ENCODE data around the gene RSPH9.

RSPH9 gene

GRCh38 chr6:43667245-43668150 is 22.7 kb downstream of the RSPH9 start:
- Histone ChIP-seq H2BK12ac (ENCODE audit: low read length) (no peak overlapping the region), H3K14ac (ENCODE audit: low read length) (no peak overlapping the region), H4K91ac (ENCODE audit: low read depth, low read length) (no peak overlapping the region), H2BK120ac (ENCODE audit: insufficient read depth, low read length, poor library complexity) (no peak overlapping the region), H3K4me3 (ENCODE audit: low read depth, low read length) (no peak overlapping the region), H2AFZ (ENCODE audit: insufficient read depth, low read length, poor library complexity) (no peak overlapping the region), H3K18ac (ENCODE audit: low read length) (no peak overlapping the region), H3K4me1 (ENCODE audit: control insufficient read depth in 1 of 2, insufficient read depth in 2 of 2, low read length in 2 of 2) (peaks cover 29% of the 10 kb centered on the region in 2 experiments), H2AK5ac (ENCODE audit: low read length) (no peak overlapping the region), H3K23ac (ENCODE audit: low read length) (no peak overlapping the region), H3K4ac (ENCODE audit: low read depth, low read length) (no peak overlapping the region), H3K9ac (ENCODE audit: low read length) (no peak overlapping the region), H3K27me3 (ENCODE audit: insufficient read depth, low read length) (no peaks in the 10 kb centered on the region), H2BK5ac (ENCODE audit: low read depth, low read length, poor library complexity) (no peak overlapping the region), H3K27ac (ENCODE audit: low read depth, low read length) (no peak overlapping the region), H4K12ac (ENCODE audit: low read depth, low read length) (no peak overlapping the region), H3K79me1 (ENCODE audit: low read length) (peaks cover 5% of the 10 kb centered on the region), H4K8ac (ENCODE audit: low read depth, low read length) (no peak overlapping the region), H3K9me3 (ENCODE audit: insufficient read depth, low read depth, low read length) (peaks cover 9% of the 10 kb centered on the region), H3K36me3 (ENCODE audit: control insufficient read depth in 1 of 2, insufficient read depth in 2 of 2, low read length in 2 of 2) (peaks cover 10 to 16% of the 10 kb centered on the region in 2 experiments), H3K4me2 (ENCODE audit: low read length) (no peak overlapping the region), H3K79me2 (ENCODE audit: control insufficient read depth, insufficient read depth, low read length, poor library complexity) (no peaks in the 10 kb centered on the region)
- WGBS (ENCODE audit: extremely low coverage, insufficient coverage, insufficient read length), result no CpG with 5 or more reads among the region's 16 CpGs
- DNase-seq, result peak; percentile 77 to 93

DNA sequence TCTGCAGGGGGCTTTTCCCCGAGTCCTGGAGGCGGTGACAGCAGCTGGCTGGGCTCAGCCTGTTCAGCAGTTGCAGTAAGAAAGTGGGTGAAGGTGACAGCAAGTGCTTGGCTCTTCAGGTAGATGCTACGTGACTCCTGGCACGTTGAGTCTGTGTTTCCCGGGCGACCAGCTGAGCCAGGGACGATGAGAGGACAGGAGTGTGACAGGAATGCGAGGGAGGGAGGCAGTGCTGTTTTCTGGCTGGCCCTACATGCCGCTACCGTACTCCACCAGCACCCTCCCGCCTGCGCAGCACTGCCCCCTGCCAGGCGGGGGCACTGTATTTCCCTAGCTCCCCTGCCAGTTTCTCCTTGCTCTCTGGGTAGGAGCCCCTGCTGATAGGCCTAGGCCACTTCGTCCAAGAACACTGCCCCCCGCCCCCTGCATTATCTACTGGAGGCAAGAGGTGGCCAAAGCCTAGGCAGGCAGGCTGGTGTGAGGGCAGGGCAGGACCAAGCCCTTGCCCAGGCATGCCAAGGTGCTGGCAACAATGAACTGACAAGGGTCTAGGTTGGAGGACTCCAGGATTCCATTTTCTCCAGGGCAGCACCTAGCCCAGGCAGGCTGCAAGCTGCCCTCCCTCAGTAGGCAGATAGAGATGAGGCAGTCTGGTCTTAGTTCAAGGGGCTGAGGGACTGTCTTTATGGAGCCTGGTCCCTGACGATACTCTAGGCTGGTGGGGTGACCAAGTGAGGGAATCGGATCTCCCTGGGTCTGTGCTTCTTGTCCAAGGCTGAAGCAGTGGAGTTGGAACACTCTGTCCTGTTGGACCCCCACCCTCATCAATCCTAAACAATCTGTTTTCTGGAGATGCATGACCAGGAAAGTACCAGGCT is 23.6 kb downstream of the RSPH9 start:
- Histone ChIP-seq H4K12ac (ENCODE audit: low read depth, low read length) (no peak overlapping the region), H2BK120ac (ENCODE audit: insufficient read depth, low read length, poor library complexity) (no peak overlapping the region), H4K91ac (ENCODE audit: low read depth, low read length) (peak overlapping the region; percentile 23), H3K9me3 (ENCODE audit: insufficient read depth, low read depth, low read length) (peaks cover 9% of the 10 kb centered on the region), H3K9ac (ENCODE audit: low read length) (no peak overlapping the region), H2BK12ac (ENCODE audit: low read length) (no peak overlapping the region), H3K36me3 (ENCODE audit: control insufficient read depth in 1 of 2, insufficient read depth in 2 of 2, low read length in 2 of 2) (peaks cover 14 to 20% of the 10 kb centered on the region in 2 experiments), H3K27me3 (ENCODE audit: insufficient read depth, low read length) (no peaks in the 10 kb centered on the region), H3K23ac (ENCODE audit: low read length) (no peak overlapping the region), H3K4me3 (ENCODE audit: low read depth, low read length) (no peak overlapping the region), H3K4ac (ENCODE audit: low read depth, low read length) (no peak overlapping the region), H3K79me2 (ENCODE audit: control insufficient read depth, insufficient read depth, low read length, poor library complexity) (no peaks in the 10 kb centered on the region), H4K8ac (ENCODE audit: low read depth, low read length) (peak overlapping the region; percentile 18), H3K4me1 (ENCODE audit: control insufficient read depth in 1 of 2, insufficient read depth in 2 of 2, low read length in 2 of 2) (peaks cover 29% of the 10 kb centered on the region in 2 experiments), H3K18ac (ENCODE audit: low read length) (peak overlapping the region; percentile 9), H2BK5ac (ENCODE audit: low read depth, low read length, poor library complexity) (no peak overlapping the region), H3K4me2 (ENCODE audit: low read length) (no peak overlapping the region), H3K27ac (ENCODE audit: low read depth, low read length) (no peak overlapping the region), H2AFZ (ENCODE audit: insufficient read depth, low read length, poor library complexity) (no peak overlapping the region), H3K14ac (ENCODE audit: low read length) (no peak overlapping the region), H3K79me1 (ENCODE audit: low read length) (peaks cover 5% of the 10 kb centered on the region), H2AK5ac (ENCODE audit: low read length) (no peak overlapping the region)
- DNase-seq, result peak; percentile 89 to 91
- no CpG with 5 or more reads among the region's 17 CpGs for WGBS (ENCODE audit: extremely low coverage, insufficient coverage, insufficient read length)

GRCh38 chr6:43669050-43669921 is 24.4 kb downstream of the RSPH9 start:
- Histone ChIP-seq H3K18ac (ENCODE audit: low read length) (peak overlapping the region; percentile 31), H3K79me1 (ENCODE audit: low read length) (peaks cover 5% of the 10 kb centered on the region), H2BK12ac (ENCODE audit: low read length) (peak overlapping the region; percentile 8), H2AFZ (ENCODE audit: insufficient read depth, low read length, poor library complexity) (peak overlapping the region; percentile 46), H3K9ac (ENCODE audit: low read length) (no peak overlapping the region), H4K91ac (ENCODE audit: low read depth, low read length) (peak overlapping the region; percentile 55), H3K79me2 (ENCODE audit: control insufficient read depth, insufficient read depth, low read length, poor library complexity) (no peaks in the 10 kb centered on the region), H3K4me1 (ENCODE audit: control insufficient read depth in 1 of 2, insufficient read depth in 2 of 2, low read length in 2 of 2) (peaks cover 29% of the 10 kb centered on the region in 2 experiments), H3K4me3 (ENCODE audit: low read depth, low read length) (no peak overlapping the region), H3K14ac (ENCODE audit: low read length) (no peak overlapping the region), H4K12ac (ENCODE audit: low read depth, low read length) (peak overlapping the region; percentile 16), H3K9me3 (ENCODE audit: insufficient read depth, low read depth, low read length) (peaks cover 9% of the 10 kb centered on the region), H3K27me3 (ENCODE audit: insufficient read depth, low read length) (no peaks in the 10 kb centered on the region), H3K27ac (ENCODE audit: low read depth, low read length) (peak overlapping the region; percentile 9), H3K4me2 (ENCODE audit: low read length) (no peak overlapping the region), H2AK5ac (ENCODE audit: low read length) (no peak overlapping the region), H4K8ac (ENCODE audit: low read depth, low read length) (no peak overlapping the region), H2BK5ac (ENCODE audit: low read depth, low read length, poor library complexity) (no peak overlapping the region), H2BK120ac (ENCODE audit: insufficient read depth, low read length, poor library complexity) (no peak overlapping the region), H3K36me3 (ENCODE audit: control insufficient read depth in 1 of 2, insufficient read depth in 2 of 2, low read length in 2 of 2) (peaks cover 21 to 29% of the 10 kb centered on the region in 2 experiments), H3K23ac (ENCODE audit: low read length) (no peak overlapping the region), H3K4ac (ENCODE audit: low read depth, low read length) (peak overlapping the region; percentile 51)
- WGBS (ENCODE audit: extremely low coverage, insufficient coverage, insufficient read length), result no CpG with 5 or more reads among the region's 15 CpGs
- DNase-seq, result peak; percentile 22 to 28

All from trophoblast cell (in vitro differentiated cells and primary cell).